Right lobe of liver (tissue), 4 donors: ENCODE results near the gene ALOXE3.

Experiments
- POLR2A ChIP-seq: fragments of 450-650 bp; IDR thresholded peaks from one replicate; pipeline ENCODE4 v1.6.1; 2017; ENCODE audit warnings: antibody characterized with exemption, mild to moderate bottlenecking
- TF ChIP-seq, protein P1 (sequence below), 4 donors: fragments of 200-600 bp in 3 of 4; fragments of 450-650 bp in 1 of 4; IDR thresholded peaks; one replicate each; pipeline versions ENCODE4 v1.5.1 to v1.8.0; 2016 to 2022; ENCODE audit warnings: antibody characterized with exemption in 4 of 4, mild to moderate bottlenecking in 2 of 4
- donor health status: DM: no; HTN: no; CAD: no.
- donor health status: DM: no; HTN: no; CAD: no.
- donor health status: DM: no; HTN: yes; CAD: no.

DNA sequence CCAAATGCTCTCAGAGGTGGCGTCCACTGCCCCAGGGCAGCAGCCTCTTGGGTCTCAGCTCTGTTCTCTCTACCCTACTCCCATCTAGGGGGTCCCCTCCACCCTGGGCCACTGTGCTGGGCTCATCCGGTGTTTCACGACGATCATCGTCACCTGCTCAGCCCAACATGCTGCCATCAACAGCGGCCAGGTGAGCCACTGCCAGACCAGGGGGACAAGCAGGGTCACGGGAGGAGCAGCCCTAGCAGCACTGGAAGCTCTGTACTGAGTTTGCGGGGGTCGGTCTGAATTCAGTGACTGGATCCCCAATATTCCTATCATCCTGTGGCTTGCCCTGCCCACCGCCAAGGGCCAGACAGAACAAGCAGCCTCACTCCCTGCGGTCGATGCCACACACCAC lies 46.8 kb downstream of the ALOXE3 start:
- TF ChIP-seq, protein P1, sequence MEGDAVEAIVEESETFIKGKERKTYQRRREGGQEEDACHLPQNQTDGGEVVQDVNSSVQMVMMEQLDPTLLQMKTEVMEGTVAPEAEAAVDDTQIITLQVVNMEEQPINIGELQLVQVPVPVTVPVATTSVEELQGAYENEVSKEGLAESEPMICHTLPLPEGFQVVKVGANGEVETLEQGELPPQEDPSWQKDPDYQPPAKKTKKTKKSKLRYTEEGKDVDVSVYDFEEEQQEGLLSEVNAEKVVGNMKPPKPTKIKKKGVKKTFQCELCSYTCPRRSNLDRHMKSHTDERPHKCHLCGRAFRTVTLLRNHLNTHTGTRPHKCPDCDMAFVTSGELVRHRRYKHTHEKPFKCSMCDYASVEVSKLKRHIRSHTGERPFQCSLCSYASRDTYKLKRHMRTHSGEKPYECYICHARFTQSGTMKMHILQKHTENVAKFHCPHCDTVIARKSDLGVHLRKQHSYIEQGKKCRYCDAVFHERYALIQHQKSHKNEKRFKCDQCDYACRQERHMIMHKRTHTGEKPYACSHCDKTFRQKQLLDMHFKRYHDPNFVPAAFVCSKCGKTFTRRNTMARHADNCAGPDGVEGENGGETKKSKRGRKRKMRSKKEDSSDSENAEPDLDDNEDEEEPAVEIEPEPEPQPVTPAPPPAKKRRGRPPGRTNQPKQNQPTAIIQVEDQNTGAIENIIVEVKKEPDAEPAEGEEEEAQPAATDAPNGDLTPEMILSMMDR (IDR thresholded peaks at IDR 0.05): no peak
- no peak for TF ChIP-seq POLR2A
